DND-41 (cell line): ENCODE data around the gene ZNF578.

Experiments used
- CTCF ChIP-seq: IDR thresholded peaks from 2 replicates; pipeline ENCODE4 v1.5.1; 2012; ENCODE audit warnings: borderline replicate concordance, low read length, moderate library complexity, mild to moderate bottlenecking; ENCODE audit not compliant: poor library complexity, severe bottlenecking; ENCODE audit errors: extremely low read depth
- EZH2 ChIP-seq: IDR thresholded peaks from 3 replicates; pipeline ENCODE4 v1.6.1; 2012; ENCODE audit warnings: borderline replicate concordance, low read depth, mild to moderate bottlenecking, moderate library complexity, low read length, inconsistent platforms; ENCODE audit not compliant: severe bottlenecking

- TF ChIP-seq CTCF (no peak), EZH2 (no peak)
These were observed 82.6 kb downstream of the ZNF578 start for GRCh38 chr19:52535771-52536447.
